NCI-H128 (cell line): ENCODE data around the gene RFPL3.
"Not testable (repeated sequence)": the region's sequence is repeated elsewhere in the genome, so short reads cannot be mapped to it uniquely, and the experiment has no call there.

Experiments
- DNase-seq: peaks from one replicate; lab custom pipeline; 2025; ENCODE audit not compliant: unreplicated experiment; lab: John Stamatoyannopoulos, UW

The RFPL3 gene

DNA sequence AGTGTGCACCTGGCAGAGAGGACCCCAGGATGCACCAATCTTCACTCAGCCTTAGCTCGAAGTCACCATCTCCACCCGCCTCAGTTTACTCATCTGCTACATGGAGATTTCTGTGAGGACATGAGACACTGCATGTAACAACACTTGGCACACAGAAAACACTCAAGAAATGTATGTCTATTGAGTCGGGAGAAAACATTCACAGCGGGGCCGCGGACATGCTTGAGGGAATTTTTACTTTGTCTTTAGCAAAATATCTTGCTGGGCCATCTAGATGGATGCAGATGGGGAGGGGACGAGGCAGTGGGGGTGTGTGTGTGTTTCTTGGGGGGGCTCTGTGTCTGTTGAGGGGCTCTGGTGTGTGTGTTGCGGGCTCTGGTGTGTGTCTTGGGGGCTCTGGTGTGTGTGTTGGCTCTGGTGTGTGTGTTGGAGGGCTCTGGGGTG is 28.4 kb upstream of the RFPL3 start:
- DNase-seq, result no peak

GRCh38 chr22:32331236-32331917 is 26.3 kb upstream of the RFPL3 start:
- no peak for DNase-seq

DNA sequence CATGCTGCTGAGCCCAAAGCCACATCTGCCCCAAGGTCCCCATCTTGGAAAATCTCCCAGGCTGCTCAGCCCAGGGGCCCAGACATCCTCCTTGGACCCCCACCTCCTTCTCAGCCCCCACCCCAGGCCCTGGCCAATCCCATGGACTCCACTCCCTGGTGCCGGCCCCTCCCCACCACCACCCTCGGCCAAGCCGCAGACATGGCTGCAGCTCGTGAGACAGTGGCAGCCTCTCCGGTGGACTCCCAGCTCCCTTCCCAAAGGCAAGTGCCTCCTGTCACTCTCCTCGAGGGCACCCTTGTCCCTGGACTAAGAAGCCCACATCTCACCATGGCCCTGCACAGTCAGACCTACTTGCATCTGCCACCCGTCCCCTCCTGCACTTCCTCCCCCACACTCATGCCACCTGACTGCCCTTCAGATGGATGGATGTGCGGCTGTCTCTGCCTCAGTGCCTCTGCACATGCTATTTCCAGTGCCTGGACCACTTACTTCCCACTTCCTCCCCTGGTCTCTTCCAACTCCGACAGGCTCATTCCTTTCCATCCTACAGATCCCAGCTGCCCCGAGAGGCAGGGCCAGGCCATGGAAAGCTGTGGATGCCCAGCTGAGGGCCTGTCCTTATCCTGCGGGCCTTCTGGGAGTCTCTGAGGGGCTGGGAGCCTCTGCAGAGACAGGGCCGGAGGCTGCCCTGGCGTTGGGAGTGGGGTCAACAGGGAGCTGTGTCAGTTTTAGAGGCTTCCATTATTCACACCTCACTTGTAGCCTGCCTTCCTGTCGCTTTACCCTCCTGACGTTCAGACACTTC is 25.5 kb upstream of the RFPL3 start:
- no peak for DNase-seq

GRCh38 chr22:32333141-32333768 is 24.4 kb upstream of the RFPL3 start:
- DNase-seq, result no peak

- no peak for DNase-seq
Observed at GRCh38 chr22:32333769-32334659, 23.7 kb upstream of the RFPL3 start.

GRCh38 chr22:32334660-32335365 is 22.9 kb upstream of the RFPL3 start:
- DNase-seq, result no peak

GRCh38 chr22:32335471-32335870 is 22.2 kb upstream of the RFPL3 start:
- DNase-seq, result no peak

GRCh38 chr22:32336121-32336603 is 21.5 kb upstream of the RFPL3 start:
- DNase-seq, result no peak

GRCh38 chr22:32336771-32337424 is 20.8 kb upstream of the RFPL3 start:
- DNase-seq, result no peak

DNA sequence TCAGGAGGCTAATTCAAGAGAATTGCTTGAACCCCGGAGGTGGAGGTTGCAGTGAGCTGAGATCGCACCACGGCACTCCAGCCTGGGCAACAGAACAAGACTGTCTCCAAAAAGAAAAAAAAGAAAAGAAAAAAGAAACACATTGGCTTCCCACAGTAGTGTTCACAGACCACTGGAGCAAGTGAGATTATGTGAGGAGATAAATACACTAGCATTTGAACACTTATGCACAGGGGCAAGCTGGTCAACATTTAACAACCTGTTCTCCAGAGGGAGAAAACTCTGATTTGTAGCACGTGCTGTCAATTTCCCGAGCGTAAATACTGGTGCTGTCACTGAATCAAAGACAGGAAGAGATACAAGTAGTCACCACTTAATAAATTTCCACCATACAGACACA is 20.2 kb upstream of the RFPL3 start:
- not testable (repeated sequence) for DNase-seq

- DNase-seq, result no peak
Observed at GRCh38 chr22:32338757-32339156, 18.9 kb upstream of the RFPL3 start.

GRCh38 chr22:32339190-32340012 is 18.3 kb upstream of the RFPL3 start:
- no peak for DNase-seq

DNA sequence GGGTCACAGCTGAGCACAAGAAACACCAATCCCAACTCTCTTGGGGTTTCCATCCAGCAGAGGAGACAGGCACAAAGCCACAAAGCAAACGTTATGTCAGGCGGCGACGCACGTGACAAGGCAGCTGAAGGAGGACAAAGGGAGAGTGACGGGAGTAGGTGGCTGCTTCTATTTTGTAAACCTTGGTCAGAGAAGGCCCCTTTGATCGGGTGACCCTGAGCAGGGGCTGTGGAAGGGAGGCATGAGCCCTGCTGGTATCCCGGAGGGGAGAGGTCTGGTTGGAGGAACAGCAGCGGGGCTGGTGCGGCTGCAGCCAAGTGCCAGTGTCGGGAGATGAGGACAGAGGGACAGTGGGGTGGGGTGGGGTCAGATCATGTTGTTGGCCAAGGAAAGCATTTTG is 17.3 kb upstream of the RFPL3 start:
- no peak for DNase-seq

- DNase-seq, result no peak
Observed at GRCh38 chr22:32341122-32341740, 16.4 kb upstream of the RFPL3 start.

- DNase-seq, result no peak
Observed at GRCh38 chr22:32342977-32343376, 14.7 kb upstream of the RFPL3 start.

DNA sequence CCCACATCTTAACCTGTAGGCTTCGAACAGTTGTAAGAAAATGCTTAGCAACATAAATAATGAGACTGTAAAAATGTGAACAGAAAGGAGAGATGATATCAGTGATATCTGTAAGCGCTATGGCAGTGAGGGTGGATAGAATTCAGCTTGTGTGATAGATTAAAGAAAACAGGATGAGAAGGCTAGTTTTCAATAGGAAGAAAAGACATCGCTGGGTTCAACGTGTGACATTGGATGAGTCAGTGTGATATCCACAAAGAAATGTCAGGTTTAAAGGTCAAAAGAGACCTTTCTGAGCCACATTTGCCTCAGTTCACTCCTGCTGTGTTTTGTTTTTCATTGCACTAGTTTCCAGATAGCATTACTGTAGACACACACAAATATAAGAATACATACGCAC is 13.7 kb upstream of the RFPL3 start:
- DNase-seq, result no peak

GRCh38 chr22:32348031-32348611 is 9.5 kb upstream of the RFPL3 start:
- DNase-seq, result no peak

DNA sequence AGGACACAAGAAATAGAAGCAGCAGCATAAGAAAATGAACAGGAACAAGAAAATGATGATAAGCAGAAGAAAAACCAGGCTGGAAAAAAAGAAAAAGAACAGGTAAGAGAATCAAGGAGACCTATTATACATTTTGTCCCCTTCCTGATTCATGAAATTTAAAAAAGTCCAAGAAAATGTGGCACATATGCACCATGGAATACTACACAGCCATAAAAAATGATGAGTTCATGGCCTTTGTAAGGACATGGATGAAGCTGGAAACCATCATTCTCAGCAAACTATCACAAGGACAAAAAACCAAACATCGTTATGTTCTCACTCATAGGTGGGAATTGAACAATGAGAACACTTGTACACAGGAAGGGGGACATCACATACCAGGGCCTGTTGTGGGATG is 5.8 kb upstream of the RFPL3 start:
- DNase-seq, result not testable (repeated sequence)
